ENCODE data around the gene FMN1.

DNA sequence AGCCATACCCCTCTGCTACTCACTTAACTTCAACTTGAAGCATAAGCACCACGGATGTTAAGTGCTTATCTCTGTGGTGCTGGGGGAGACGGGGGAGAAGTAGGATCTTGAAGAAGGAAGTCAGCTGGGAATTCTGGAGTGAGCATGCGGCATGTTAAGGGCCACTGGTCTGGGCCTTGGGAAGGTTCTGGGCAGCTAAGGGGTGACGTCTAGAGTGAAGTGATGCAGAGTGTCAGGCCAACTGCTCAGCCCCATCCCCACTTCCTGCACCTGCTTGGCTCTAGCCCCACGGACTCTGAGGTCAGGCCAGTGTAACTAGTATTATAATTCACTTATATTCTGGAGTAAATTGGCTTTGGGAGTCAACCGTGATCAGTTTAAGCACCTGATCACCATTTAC, 228.6 kb downstream of the FMN1 start:
- no peak for TF ChIP-seq POLR2A (IDR thresholded peaks at IDR 0.05)
- TF ChIP-seq, protein P1, sequence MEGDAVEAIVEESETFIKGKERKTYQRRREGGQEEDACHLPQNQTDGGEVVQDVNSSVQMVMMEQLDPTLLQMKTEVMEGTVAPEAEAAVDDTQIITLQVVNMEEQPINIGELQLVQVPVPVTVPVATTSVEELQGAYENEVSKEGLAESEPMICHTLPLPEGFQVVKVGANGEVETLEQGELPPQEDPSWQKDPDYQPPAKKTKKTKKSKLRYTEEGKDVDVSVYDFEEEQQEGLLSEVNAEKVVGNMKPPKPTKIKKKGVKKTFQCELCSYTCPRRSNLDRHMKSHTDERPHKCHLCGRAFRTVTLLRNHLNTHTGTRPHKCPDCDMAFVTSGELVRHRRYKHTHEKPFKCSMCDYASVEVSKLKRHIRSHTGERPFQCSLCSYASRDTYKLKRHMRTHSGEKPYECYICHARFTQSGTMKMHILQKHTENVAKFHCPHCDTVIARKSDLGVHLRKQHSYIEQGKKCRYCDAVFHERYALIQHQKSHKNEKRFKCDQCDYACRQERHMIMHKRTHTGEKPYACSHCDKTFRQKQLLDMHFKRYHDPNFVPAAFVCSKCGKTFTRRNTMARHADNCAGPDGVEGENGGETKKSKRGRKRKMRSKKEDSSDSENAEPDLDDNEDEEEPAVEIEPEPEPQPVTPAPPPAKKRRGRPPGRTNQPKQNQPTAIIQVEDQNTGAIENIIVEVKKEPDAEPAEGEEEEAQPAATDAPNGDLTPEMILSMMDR (IDR thresholded peaks at IDR 0.05): no peak
- no peak for TF ChIP-seq POLR2AphosphoS5 (IDR thresholded peaks at IDR 0.05)
